Omental fat pad (tissue), 4 donors: Measurements from ENCODE around the gene TGFBR2. TPM values are rescaled to one million over a fixed set of nuclear protein-coding genes. Genes with fewer than 3 reads are reported as not detected.

Source experiments
- ATAC-seq: fragments of 150-250 bp; one replicate; pipeline ENCODE4 v1.9.1; 2016; ENCODE audit warnings: mild to moderate bottlenecking, moderate library complexity; ENCODE audit not compliant: low FRiP score
- DNase-seq: peaks from one replicate; pipeline ENCODE4 v3.0.0-alpha.2; 2019; ENCODE audit warnings: low spot score
- CTCF ChIP-seq, 3 donors: fragments of 450-650 bp; IDR thresholded peaks; one replicate each; pipeline ENCODE4 v1.5.1; 2016 to 2017; ENCODE audit warnings: antibody characterized with exemption in 3 of 3, mild to moderate bottlenecking in 3 of 3, moderate library complexity in 2 of 3
- total RNA-seq, 4 donors: library from RNA; depleted of rRNA; stranded (reverse); fragments of >200 nt; gene quantifications; one replicate each; pipeline ENCODE4 v1.1.0, GENCODE V29; 2016

The TGFBR2 gene
- total RNA-seq, 4 donors from 2014 or later = 281 to 587 (median 369) TPM

DNA sequence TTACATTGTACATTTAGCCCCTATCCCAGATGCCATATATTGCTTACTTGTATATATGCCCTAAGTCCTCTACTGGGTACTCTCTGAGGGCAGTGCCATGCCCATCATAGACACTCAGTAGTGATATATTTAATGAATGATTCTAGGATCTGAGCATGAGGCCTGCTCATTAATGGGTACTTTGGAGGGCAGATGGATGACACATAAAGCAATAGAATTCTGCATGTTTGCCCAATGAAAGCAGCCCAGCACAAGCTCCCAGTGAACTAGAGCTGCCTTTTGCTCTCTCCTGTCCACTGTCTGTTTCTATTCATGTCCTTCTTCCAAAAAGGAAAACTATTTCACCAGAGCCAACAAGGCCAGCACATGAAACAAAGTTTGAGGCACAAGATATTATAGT, 63.9 kb downstream of the TGFBR2 start:
- ATAC-seq = no peak
- DNase-seq = no peak
- no peak for TF ChIP-seq CTCF (IDR thresholded peaks at IDR 0.05)

DNA sequence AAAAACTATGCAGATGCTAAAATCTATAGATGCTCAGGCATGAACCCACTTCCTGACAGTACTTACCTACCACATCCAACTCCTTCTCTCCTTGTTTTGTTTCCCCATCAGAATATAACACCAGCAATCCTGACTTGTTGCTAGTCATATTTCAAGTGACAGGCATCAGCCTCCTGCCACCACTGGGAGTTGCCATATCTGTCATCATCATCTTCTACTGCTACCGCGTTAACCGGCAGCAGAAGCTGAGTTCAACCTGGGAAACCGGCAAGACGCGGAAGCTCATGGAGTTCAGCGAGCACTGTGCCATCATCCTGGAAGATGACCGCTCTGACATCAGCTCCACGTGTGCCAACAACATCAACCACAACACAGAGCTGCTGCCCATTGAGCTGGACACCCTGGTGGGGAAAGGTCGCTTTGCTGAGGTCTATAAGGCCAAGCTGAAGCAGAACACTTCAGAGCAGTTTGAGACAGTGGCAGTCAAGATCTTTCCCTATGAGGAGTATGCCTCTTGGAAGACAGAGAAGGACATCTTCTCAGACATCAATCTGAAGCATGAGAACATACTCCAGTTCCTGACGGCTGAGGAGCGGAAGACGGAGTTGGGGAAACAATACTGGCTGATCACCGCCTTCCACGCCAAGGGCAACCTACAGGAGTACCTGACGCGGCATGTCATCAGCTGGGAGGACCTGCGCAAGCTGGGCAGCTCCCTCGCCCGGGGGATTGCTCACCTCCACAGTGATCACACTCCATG, 65.3 kb downstream of the TGFBR2 start:
- DNase-seq = no peak
- TF ChIP-seq CTCF (IDR thresholded peaks at IDR 0.05) = no peak
- ATAC-seq = no peak

DNA sequence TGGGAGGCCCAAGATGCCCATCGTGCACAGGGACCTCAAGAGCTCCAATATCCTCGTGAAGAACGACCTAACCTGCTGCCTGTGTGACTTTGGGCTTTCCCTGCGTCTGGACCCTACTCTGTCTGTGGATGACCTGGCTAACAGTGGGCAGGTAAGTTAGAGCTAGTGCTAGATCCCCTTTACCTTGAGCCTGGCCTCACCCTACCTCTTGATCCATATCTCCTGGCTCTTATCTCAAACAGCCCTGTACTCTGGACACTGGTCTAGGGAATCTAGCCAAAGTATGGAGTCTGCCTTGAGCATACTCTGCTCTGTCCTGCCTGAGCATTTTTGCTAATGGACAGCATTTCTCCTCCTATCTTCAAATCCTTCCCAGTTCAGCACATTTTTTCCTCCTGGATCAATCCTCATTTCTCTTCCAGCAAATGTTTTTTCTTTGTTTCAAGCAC, 65.9 kb downstream of the TGFBR2 start:
- ATAC-seq (peak; percentile 16), DNase-seq (no peak)
- TF ChIP-seq CTCF (IDR thresholded peaks at IDR 0.05) = no peak

DNA sequence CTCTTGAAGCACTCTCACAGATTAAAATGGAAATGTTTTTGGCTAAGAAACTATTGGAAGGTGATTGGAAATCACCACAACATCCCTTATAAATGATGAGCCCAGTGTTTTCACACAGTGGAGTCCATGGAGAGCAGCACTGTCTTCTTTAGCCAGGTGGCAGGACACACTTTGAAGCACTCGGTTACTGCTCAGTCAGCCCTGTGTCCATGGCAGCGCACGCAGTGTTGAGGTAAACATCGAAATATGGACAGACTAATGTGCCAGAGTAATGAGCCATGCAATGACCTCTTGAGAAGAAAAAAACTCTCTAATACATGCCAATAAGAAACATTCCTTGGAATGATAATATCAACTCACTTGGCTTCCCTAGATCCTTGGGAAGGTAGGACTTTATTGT, 66.6 kb downstream of the TGFBR2 start:
- ATAC-seq (peak; percentile 52), DNase-seq (no peak)
- no peak for TF ChIP-seq CTCF (IDR thresholded peaks at IDR 0.05)

DNA sequence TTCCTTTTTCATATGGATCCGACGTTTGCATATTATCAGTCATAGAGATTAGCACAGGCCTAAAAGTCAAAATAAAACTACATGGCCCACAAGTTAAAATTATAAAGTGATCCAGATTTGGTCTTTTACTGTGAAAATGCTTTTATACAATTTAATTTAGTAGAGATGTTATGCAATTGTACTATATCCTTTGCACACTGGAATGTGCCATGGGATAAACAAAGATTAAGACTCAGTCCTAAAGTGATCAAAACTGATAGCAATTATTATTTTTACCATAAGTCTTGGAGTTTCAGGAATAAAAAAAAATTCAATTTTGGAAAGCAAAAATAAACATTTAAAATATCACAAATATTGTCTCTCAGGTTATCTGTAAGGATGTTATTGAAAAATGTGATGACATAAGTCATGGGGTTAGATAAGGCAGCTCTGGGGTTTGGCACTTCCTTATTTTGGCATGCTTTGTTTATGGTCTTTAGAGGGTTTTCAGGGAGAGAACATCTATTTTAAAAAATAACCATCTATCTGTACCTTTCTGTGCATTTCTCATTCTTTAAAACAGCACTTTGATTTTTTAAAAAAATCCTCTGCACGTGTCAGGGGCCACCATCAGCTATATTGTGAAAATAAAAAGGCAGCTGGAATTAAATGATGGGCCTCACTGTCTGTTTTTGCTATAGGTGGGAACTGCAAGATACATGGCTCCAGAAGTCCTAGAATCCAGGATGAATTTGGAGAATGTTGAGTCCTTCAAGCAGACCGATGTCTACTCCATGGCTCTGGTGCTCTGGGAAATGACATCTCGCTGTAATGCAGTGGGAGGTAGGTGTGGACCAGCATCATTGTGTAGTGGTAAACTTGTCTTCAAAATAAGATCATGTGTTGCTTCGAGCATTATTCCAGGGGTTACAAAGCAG, 67.3 kb downstream of the TGFBR2 start:
- TF ChIP-seq CTCF (IDR thresholded peaks at IDR 0.05) = no peak
- DNase-seq (no peak), ATAC-seq (no peak)

GRCh38 chr3:30675006-30675405, 68.6 kb downstream of the TGFBR2 start:
- DNase-seq = no peak
- no peak for TF ChIP-seq CTCF (IDR thresholded peaks at IDR 0.05)
- ATAC-seq = no peak
